ENCODE results near the gene PRSS56. TPM values are rescaled to one million over a fixed set of nuclear protein-coding genes. Genes with fewer than 3 reads are reported as not detected.
A peak's percentile ranks its signal among the peaks of the same experiment; 100 is the strongest.

The PRSS56 gene
- total and polyA plus RNA-seq, 11 donors, result 0.11 to 0.25 (median 0.15) TPM; not detected in 6

DNA sequence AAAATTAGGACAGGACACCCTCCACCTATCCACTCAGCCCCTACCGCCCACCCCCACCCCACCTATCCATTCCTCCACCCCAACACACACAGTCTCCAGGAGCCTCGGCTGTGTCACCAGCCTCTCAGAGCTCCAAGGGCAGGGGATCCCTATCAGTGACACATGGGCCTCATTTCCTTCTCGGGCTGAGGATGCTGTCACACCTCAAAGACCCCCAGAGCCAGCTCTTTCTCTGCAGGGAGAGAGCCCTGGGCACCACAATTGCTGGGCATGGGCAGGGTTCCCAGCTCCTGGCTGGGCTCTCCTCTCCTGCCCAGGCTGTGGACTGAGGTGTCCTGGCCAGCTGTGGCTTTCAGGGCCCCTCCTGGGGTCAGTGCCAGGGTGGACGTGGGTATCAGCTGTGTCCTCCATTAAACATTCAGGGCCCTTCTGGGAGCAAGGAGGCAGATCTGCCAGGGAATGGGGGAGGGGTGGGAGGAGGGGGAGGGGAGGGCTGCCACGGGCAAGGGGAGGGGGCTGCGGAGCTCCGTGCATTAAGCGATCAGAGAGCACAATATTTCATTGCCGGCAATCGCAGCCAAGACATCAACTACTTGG, 18.3 kb upstream of the PRSS56 start:
- intact Hi-C loops (cut with DNase I), result no loop called here

DNA sequence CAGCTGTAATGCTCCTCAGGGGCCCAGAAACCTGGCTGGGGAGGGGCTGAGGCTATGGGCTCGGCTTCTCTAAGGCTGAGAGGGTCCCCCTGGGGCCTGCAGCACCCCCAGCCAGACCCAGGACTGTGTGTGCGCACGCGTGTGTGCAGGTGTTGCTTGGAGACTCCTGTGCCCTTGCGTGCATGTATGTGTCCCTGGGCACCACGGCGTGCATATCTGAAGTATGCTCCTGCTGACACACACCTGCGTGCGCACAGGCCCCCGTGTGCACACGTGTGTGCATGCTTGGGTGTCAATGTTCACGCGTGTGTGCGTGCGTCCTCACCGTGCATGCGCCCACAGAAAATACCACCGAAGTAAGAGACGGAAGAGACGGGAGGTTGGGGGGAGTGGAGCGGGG, 17.7 kb upstream of the PRSS56 start:
- WGBS, 4 donors, result 40 to 51% (median 45%) methylated on average over 20 of the region's 21 CpGs
- no peaks in the 10 kb centered on the region for H3K9me3 ChIP-seq
- ATAC-seq (no peak), DNase-seq (no peak)
- peaks cover 0 to 20% (median 7%) of the 10 kb centered on the region in 12 donors for H3K4me1 ChIP-seq
- no peaks in the 10 kb centered on the region for H3K36me3 ChIP-seq
- H3K27ac ChIP-seq, result no peak overlapping the region
- H3K4me3 ChIP-seq, result peak overlapping the region in 1 of 12 donors; percentile 60
- TF ChIP-seq CTCF (IDR thresholded peaks at IDR 0.05) (no peak), POLR2A (IDR thresholded peaks at IDR 0.05) (no peak)
- H3K27me3 ChIP-seq, result peaks cover 0 to 38% (median 4%) of the 10 kb centered on the region in 9 donors
- intact Hi-C loops (cut with DNase I), result no loop called here

More for the DNA sequence above, 18.3 kb upstream of the PRSS56 start:
- no peak overlapping the region for H3K27ac ChIP-seq
- H3K4me1 ChIP-seq, result peaks cover 0 to 20% (median 7%) of the 10 kb centered on the region in 12 donors
- H3K36me3 ChIP-seq, result no peaks in the 10 kb centered on the region
- TF ChIP-seq CTCF (IDR thresholded peaks at IDR 0.05) (no peak), POLR2A (IDR thresholded peaks at IDR 0.05) (no peak)
- 65 to 69% (median 67%) methylated on average over 8 to 10 of the region's 10 CpGs for WGBS, 4 donors
- no peak overlapping the region for H3K4me3 ChIP-seq
- H3K27me3 ChIP-seq, result peaks cover 0 to 38% (median 4%) of the 10 kb centered on the region in 9 donors
- ATAC-seq (no peak), DNase-seq (no peak)
- H3K9me3 ChIP-seq, result no peaks in the 10 kb centered on the region

- H3K27ac ChIP-seq, result no peak overlapping the region
- TF ChIP-seq POLR2A (IDR thresholded peaks at IDR 0.05) (no peak), CTCF (IDR thresholded peaks at IDR 0.05) (no peak)
Measured at GRCh38 chr2:232502911-232503808, 17.0 kb upstream of the PRSS56 start.

GRCh38 chr2:232503809-232504323, 16.3 kb upstream of the PRSS56 start:
- WGBS, 4 donors, result 32 to 51% (median 39%) methylated on average over 16 of the region's 16 CpGs
- Histone ChIP-seq H3K27ac (no peak overlapping the region), H3K4me3 (peak overlapping the region in 8 of 12 donors; percentile 47 to 60 (median 52)), H3K4me1 (peaks cover 0 to 20% (median 7%) of the 10 kb centered on the region in 12 donors), H3K36me3 (no peaks in the 10 kb centered on the region), H3K9me3 (no peaks in the 10 kb centered on the region), H3K27me3 (peaks cover 0 to 38% (median 4%) of the 10 kb centered on the region in 9 donors)
- intact Hi-C loops (cut with DNase I), result no loop called here
- no peak for TF ChIP-seq CTCF (IDR thresholded peaks at IDR 0.05)
- TF ChIP-seq POLR2A (IDR thresholded peaks at IDR 0.05), result no peak
- no peak for ATAC-seq
- no peak for DNase-seq

More at GRCh38 chr2:232502911-232503808, 17.0 kb upstream of the PRSS56 start:
- H3K36me3 ChIP-seq, result no peaks in the 10 kb centered on the region
- peaks cover 0 to 20% (median 7%) of the 10 kb centered on the region in 12 donors for H3K4me1 ChIP-seq
- ATAC-seq (peak in 3 of 4 donors; percentile 52 to 82 (median 66)), DNase-seq (peak in 2 of 5 donors; percentile 50 to 53)
- peaks cover 0 to 38% (median 4%) of the 10 kb centered on the region in 9 donors for H3K27me3 ChIP-seq
- peak overlapping the region; percentile 26 to 60 (median 50) for H3K4me3 ChIP-seq
- intact Hi-C loops (cut with DNase I), result no loop called here
- H3K9me3 ChIP-seq, result no peaks in the 10 kb centered on the region
- 2 to 9% (median 4%) methylated on average over 37 to 75 of the region's 75 CpGs for WGBS, 4 donors

All from heart left ventricle (tissue), 16 donors.